GM18520 (cell line): Measurements from ENCODE around the gene TGIF1.
"Not testable (repeated sequence)": the region's sequence is repeated elsewhere in the genome, so short reads cannot be mapped to it uniquely, and the experiment has no call there.

Source experiments
- ATAC-seq: cut with Tn5 transposase; IDR thresholded peaks from one replicate; pipeline ENCODE4 v1.9.1; 2021; ENCODE audit not compliant: unreplicated experiment

TGIF1 gene

DNA sequence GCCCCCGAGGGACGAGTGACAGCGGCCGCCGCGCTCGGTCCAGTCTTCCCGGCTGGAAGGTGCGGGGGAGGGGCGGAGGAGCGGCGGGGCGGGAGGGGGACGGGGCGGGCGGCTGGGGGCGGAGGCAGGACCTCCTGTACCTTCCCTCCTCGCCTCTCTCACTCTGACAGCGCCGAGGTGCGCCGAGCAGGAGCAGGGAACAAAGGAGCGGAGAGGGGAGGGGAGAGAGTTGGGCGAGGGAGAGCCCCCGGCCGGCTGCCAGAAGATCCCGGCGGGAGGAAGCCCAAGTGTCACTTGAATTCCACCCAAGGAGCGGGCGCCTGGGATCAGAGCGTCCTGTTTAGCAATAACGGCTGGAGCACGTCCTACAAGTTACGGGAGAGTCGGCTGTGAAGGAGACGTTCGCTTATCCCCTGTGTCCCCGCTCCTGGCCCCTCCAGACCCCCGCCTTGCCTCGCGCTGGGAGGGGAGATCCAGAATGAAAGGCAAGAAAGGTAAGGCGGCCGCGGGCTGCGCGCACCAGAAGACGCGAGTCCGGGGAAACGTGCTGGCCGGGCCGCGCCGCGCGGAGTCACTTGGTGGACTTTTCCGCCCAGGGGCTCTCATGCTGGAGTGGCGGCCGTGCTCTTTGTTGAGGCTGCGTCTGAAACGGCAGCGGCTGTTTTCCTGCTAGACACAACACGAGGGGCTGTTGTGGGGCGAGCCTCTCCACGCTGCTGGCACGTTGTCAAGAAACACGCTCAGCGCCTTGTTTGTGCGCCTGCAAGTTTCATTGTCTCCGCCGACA is at the start of gene TGIF1:
Gene TGIF1 (plus strand): TSS at position 161 of the 787 bp plus-strand sequence. CDS start 318 bp downstream, at position 479.
- no peak for ATAC-seq

DNA sequence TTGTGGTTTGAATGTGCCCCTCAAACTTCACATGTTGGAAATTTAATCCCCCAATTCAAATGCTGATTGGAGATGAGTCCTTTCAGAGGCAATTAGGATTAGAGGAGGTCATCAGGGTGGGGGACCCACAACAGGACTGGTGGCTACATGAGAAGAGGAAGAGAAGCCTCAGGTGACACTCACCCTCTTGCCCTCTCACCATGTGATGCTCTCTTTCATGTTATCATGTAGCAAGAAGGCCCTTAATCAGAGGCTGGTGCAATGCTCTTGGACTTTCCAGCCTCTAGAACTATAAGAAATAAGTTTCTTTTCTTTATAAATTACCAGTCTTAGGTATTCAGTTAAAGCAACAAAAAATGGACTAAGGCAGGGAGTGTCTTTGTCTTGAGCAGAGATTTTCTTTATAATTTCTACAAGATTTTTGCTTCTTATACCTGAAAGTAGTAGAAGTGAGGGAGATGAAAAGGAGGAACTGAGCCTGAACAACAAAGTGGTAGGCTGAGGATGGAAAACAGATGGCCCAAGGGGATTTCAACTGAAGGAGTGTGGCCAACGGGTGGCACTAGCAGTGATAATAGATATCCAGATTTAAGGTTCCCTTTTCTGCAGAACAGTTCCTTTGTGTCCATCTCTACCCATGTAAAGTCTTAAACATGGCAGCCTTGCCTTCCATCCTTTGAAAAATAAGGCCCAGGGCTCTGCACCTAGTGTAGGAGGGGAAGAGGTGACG is 49.2 kb upstream of the TGIF1 start:
- ATAC-seq, result no peak

DNA sequence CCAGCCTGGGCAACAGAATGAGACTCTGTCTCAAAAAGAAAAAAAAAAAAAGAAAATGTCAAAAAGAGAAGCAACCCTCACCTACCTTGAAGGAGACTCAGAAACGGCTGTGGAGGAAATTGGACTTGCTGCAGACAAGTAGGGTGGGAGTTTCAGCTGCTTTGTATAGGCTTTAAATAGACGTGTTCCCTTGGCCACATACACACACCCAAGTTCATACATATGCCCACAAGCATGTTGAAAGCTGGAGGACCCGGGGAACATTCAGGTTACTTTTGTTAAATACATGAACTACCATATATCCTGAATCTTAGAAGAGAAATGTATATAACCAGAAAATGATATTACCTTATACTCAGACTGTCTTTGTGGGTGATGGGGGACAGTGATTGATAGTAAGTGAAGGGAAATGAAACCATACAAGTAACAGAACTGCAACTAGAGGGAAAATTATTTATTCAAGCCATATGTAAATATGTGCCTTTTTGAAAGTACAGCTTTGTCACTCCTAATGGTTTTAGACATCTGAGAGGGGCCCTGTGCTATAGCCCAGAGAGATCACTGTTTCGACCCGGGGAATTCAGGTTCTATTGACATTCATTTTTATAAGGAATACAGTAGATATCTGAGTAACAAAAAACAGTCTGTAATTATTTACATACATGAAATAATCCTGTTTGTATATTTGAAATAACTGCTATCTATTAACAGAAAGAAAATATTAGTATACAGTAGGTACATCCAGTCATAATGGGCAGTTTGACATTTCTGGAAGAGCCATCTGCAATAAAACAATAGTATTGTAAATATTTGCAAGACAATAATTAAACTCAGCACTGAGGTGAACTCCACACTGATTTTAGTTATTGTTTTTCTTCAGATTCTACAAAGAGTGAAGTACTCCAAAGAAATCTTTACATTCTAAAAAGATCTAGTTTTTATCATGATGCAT is 48.0 kb upstream of the TGIF1 start:
- peak; percentile 97 for ATAC-seq

DNA sequence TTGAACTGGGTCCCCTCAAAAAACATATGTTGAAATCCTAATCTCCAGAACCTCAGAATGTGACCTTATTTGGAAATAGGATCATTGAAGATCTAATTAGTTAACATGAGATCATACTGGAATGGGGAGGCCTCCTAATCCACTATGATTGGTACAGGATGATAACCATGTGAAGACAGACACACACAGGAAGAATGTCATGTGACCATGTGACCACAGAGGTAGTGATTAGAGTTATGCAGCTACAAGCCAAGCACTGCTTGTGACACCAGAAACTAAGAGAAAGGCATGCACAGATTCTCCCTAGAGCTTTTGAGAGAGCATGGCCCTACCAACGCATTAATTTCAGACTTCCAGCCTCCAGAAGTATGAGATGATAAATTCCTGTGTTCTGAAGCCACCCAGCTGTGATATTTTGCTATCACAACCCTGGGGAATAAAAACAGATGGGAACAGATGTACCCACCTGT is 47.0 kb upstream of the TGIF1 start:
- ATAC-seq, result no peak

DNA sequence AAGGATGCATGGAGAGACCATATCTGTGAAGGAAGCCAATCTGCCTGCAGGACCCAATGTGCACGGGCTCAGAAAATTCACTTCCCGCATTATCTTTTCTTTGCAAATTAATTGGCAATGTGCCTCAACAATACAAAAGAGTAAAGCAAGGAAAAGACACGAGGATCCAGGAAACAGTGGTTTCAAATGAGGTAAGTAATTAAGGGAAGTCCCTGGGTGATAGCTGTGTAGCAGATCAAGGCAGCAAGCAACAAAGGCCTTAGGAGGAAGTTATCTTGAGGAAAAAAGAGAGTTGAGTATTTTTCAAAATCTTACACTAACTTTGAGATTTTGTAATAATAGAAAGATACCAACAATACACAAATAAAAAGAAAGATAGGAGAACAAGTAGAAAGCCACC is 44.3 kb upstream of the TGIF1 start:
- no peak for ATAC-seq

DNA sequence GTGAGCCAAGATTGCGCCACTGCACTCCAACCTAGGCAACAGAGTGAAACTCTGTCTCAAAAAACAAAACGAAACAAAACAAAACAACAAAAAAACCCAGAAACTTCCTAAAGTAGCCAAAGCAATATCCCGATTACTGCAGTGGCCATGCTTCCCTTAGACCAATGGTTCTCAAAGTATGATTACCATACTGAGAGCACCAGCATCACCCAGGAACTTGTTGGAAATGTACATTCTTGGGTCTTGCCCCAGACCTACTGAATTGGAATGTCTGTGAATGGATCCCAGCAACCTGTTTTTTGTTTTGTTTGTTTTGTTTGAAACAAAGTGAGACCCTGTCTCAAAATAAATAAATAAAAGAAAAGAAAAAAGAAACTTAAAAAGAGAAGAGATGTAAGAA is 41.9 kb upstream of the TGIF1 start:
- no peak for ATAC-seq

DNA sequence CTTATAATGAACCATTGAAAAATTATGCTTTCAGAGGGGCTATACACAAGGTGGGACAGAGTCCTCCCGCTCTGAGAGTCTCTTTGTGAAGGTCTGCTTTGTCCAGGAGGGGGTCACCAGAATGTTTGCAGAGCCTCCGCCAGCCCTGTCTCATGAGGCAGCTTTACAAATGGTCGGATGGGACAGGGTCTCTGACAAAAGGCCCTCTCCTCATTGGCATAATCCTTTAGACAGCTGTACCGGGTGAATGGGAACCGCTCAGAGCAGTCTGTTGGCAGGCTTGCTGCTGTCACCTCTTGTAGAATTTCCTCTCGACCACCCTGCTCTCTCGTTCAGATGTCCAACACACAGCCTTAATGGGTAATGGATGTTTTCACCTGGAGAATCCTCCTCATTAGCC is 40.2 kb upstream of the TGIF1 start:
- ATAC-seq, result no peak

DNA sequence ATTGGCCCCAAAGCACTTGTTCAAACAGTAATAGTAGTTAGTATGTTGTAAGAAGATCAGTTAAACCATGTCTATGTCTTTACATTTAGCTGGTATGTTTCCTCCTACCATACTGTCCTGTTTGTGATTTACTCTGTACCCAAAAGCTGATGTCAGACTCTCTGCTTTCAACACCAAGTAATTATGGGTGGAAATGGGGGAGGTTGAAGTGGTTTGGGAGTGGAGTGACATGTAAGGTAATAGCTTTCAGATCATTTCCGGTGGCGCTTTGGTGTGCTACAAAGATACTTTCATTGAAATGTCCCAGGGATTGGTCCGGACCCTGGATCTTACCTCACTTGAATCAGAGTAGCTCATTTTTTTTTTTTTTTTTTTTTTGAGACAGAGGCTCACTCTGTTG is 39.7 kb upstream of the TGIF1 start:
- no peak for ATAC-seq

DNA sequence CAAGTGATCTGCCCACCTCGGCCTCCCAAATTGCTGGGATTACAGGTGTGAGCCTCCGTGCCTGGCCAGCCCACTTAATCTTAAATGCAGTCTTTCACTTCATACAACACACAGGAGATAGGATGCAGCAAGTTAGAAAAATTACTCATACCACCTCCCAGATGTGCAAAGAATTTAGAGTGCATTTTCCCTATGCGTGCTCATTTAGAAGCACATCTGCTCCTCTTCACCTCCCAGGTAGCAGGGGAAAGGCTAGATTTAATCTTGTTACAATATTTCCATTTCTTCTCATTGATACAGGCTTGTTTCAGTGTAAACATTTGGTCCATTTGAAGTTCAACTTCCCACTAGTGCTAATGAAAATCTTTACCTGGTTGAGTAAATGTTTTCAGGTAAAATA is 39.1 kb upstream of the TGIF1 start:
- ATAC-seq, result not testable (repeated sequence)

DNA sequence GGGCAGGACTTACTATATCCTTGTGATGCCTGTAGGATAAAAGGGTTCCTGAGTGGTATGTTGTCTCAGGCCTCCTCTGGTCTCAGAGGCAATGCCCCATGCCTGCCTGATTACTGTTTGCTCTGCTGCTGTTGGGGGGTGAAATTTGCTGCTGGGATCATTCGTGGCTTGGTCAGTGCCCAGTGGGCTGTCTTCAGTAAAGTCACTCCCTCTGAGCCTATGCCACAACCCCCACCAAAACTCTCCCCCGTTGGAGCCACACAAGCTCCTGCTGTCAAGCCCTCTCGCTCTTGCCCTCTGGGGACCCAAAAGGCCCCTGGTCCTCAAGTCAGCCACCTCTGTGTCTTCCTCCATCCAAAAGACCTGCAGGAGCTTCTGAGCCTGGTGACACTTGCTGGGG is 38.6 kb upstream of the TGIF1 start:
- ATAC-seq, result no peak

DNA sequence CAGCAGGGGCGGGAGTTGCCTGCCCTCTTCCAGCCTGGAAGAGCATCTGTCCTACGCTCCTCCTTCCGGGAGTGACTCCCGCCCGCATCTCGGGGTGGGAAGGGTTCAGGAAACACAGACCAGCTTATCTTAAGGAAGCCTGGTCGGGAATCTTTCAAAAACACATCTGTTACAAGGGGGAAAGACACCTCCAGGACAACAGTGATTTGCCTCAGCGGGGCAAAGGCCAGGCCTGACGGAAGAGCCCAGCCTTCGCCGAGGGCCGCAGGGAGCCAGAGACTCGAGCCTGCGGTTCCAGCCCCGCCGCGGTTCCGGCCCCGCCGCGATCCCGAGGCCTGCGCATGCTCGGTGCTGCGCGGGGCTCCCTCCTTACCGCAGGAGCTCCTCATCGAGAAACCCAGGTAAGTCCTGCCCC is 38.1 kb upstream of the TGIF1 start:
- no peak for ATAC-seq

DNA sequence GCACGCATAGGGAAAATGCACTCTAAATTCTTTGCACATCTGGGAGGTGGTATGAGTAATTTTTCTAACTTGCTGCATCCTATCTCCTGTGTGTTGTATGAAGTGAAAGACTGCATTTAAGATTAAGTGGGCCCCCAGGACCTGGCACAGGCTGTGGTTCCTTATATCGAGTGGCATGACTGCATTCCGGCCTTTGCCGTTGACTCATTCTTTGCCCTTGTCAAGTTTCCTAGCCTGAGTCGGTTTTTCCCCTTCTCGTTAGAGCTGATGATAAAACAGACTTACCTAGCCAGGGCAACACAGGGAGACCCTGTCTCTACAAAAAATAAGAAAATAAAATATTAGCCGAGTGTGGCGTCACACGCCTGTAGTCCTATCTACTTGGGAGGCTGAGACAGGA is 37.4 kb upstream of the TGIF1 start:
- ATAC-seq, result peak; percentile 56

DNA sequence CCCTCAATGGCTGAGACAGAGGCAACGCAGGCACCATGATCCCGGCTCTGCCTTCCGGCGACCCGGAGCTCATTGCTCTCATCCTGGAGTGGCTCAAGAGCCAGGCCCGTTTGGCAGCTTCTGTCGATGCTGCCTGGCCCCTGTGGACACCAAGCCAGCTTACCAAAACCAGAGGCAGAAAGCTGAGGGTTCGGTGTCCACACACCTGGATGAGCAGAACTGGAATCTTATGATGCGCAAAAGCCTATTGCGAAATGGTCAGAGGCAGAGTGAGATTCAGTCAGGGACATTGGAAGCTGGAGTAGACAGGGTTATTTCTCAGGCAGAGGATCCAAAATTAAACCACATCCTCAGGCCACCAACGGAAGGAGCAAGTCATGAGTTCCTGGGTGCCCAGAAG is 34.9 kb upstream of the TGIF1 start:
- ATAC-seq, result no peak

DNA sequence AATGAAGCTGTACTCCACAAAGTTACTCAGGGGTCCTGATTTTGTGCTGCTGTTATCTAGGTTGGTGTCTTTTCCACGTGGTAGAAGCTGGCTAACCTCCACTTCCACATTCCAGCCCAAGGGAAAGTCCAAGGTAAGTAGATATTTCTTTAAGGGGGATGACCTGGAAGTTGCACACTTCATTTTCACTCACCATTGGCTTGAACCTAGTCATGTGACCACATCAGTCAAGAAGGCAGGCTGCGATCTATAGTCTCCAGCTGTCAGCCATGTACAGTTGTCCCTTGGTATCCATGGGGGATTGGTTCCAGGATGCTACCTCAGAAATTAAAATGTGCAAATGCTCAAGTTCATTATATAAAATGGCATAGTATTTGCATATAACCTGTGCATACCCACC is 31.9 kb upstream of the TGIF1 start:
- no peak for ATAC-seq

DNA sequence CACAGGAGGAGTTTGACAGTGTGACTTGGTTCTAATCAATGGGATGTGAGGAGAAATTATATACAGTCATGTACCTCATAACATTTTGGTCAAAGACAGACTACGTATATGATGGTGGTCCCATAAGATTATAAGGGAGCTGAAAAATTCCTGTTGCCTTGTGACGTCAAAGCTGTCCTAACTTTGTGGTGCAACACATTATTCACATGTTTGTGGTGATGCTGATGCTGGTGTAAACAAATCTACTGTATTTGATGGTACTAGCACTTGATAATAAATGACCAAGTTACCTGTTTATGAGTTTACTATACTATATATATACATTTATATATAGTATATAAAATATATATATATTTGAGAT is 29.1 kb upstream of the TGIF1 start:
- no peak for ATAC-seq

DNA sequence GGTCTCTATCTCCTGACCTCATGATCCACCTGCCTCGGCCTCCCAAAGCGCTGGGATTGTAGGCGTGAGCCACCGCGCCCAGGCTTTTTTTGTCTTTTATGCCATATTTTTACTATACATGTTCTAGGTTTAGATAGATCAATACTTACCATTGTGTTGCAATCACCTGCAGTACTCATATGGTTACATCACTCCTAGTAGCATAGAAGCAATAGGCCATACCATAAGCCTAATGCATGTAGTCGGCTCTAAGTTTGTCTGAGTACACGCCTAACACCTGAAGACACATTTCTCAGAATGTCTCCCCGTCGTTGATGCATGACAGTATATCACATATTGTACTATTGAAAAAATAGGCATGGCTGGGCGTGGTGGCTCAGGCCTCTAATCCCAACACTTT is 27.1 kb upstream of the TGIF1 start:
- ATAC-seq, result no peak

DNA sequence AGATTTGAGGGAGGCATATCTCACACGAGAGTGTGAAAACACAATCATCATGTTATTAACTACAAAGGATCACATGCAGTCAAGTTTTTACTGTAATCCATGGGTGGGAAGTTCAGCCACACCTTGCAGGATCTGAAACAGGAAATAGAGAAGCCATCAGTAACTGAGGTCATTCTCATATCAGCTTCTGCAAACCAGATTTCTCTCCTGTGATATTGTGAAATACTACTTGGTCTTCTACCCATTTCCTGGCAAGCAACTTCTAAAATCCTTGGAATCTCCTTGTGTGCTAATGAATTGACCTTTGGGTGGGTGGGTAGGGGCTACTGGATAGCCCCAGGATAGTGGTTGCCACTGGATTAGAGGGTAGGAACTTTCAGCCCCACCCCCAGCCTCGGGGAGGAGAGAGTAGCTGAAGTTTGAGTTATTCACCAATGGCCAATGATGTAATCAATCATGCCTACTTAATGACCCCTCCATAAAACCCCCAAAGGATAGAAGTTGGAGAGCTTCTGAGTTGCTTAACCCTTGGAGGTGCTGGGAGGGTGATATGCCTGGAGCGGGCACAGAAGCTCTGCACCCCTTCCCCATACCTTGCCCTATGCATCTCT is 25.6 kb upstream of the TGIF1 start:
- no peak for ATAC-seq

DNA sequence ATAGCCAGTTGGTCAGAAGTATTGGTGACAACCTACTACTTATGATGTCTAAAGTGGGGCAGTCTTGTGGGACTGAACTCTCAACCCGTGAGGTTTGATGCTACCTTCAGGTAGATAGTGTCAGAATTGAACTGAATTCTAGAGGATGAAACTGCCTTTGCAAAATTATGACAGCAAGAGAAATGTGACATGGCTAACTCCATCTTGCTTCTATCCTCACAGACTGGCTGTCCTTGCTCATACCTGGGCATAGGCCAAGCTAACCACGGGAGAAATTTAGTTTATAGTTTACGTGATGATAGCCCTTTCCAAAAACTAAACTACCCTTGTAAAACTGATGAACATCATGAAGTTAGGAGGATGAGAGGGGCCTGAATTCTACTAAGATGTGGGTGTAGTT is 24.9 kb upstream of the TGIF1 start:
- ATAC-seq, result no peak

DNA sequence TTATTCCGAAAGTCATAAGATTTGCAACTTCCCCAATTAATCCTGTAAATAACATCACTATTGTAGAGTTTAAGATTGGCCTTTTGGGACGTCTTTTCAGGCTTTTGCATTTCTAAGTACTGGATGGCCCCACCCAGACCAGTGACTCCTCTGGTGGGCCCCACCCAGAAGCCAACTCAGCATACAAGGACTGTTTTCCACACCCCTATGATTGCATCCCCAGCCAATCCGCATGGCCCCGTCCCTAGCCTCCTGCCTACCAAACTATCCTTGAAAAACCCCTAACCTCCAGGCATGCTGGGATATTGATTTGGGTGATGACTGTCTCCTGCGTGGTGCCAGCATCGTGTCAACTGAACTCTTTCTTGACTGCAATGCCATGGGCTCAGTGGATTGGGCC is 24.5 kb upstream of the TGIF1 start:
- no peak for ATAC-seq

DNA sequence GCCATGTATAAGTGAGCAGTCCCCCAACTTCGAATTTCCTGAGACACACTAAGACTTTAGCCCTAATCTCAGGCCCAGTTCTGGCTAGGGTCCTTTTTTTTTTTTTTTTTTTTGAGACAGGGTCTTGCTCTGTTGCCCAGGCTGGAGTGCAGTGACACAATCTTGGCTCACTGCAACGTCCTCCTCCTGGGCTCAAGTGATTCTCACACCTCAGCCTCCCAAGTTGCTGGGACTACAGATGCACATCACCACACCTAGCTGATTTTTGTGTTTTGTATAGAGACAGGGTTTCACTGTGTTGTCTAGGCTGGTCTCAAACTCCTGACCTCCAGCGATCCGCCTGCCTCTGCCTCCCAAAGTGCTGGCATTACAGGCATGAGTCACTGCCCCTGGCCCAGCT is 23.9 kb upstream of the TGIF1 start:
- ATAC-seq, result no peak

DNA sequence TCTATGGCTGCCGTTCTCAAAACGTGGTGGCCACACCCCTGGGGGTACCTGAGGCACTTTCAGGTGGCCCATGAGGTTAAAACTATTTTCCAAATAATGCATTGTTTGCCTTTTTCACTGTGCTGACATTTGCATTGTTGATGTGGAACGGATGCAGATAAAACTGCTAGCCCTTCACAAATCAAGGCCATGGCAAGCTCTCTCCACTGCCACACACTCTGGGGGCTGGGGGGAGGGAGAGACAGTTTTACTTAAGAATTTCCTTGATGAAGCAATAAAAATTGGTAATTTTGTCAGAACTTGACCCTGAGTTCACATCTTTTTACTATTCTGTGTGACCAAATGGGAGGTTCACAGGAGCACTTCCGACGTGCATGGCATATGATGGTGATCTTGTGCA is 22.0 kb upstream of the TGIF1 start:
- ATAC-seq, result no peak
